Mammary epithelial cell (primary cell): ENCODE data around the gene GRIP1.

Source experiments
- CTCF ChIP-seq, 2 donors: IDR thresholded peaks in 1 of 2; conservative IDR thresholded peaks in 1 of 2; 2 replicates each; pipeline ENCODE4 v1.5.1; 2011 to 2012; ENCODE audit warnings: inconsistent platforms in 2 of 2, low read length in 2 of 2, mild to moderate bottlenecking in 2 of 2, control low read depth in 1 of 2, low read depth in 1 of 2; ENCODE audit not compliant: insufficient read depth in 1 of 2; ENCODE audit errors: extremely low read depth in 1 of 2
- EZH2 ChIP-seq: IDR thresholded peaks from 2 replicates; pipeline ENCODE4 v1.6.1; 2012; ENCODE audit warnings: low read length, inconsistent platforms, borderline replicate concordance

GRCh38 chr12:66653796-66654195 is 25.1 kb downstream of the GRIP1 start:
- no peak for TF ChIP-seq CTCF (conservative IDR thresholded peaks at IDR 0.05 in 1 of 2, IDR thresholded peaks at IDR 0.05 in 1 of 2; ENCODE audit: extremely low read depth in 1 of 2, insufficient read depth in 1 of 2, low read depth in 1 of 2, low read length in 2 of 2)
- TF ChIP-seq EZH2 = no peak
